HG02885 (cell line): ENCODE measurements around the gene UBE2J1.
"Not testable (repeated sequence)": the region's sequence is repeated elsewhere in the genome, so short reads cannot be mapped to it uniquely, and the experiment has no call there.

Experiments
- ATAC-seq: cut with Tn5 transposase; IDR thresholded peaks from one replicate; pipeline ENCODE4 v1.9.1; 2021; ENCODE audit warnings: mild to moderate bottlenecking; ENCODE audit not compliant: unreplicated experiment, poor library complexity

Gene UBE2J1

DNA sequence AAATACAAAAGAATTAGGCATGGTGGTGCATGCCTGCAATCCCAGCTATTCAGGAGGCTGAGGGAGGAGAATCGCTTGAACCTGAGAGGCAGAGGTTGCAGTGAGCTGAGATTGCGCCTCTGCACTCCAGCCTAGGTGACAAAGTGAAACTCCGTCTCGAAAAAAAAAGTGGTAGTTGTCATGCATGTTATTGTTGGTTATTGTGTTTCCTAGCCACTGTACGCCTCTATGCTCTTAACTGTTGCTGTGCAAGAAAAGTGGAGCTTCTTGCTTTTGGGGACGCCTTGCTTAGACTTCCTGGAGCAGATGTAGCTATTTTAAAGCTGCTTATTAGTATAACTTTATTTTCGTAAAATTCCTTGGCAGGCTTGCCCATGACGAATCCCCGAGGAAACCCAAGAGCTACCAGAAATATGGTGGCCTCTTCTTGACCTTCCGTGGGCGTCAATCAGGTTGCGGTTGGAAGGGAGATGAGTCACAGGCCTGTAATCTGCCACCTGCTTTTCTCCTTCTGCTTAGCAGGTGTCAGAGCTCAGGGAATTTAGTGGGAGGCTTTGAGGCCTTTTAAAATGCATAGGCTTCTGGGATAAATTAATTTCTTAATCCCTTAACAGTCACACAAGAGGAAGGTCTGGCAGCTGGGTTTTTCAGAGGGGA is 54.7 kb downstream of the UBE2J1 start:
- ATAC-seq: peak; percentile 84

DNA sequence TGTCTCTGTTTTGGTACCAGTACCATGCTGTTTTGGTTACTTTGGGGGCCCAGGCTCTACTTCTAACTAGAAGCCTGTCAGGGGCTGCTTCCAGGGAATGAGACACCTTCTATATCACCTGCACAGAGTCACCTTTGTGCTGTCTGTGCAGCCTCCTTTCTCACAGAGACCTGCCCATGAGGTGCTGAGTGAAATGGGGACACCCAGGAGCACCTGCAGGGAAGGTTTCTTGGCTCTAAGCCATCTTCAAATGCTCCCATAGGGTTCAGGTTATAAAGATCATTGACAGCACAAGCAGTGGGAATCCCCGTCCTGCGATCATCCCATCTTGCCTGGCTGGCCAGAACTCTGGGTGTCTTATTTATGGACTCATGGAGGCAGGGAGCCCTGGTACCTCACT is 56.5 kb downstream of the UBE2J1 start:
- no peak for ATAC-seq

DNA sequence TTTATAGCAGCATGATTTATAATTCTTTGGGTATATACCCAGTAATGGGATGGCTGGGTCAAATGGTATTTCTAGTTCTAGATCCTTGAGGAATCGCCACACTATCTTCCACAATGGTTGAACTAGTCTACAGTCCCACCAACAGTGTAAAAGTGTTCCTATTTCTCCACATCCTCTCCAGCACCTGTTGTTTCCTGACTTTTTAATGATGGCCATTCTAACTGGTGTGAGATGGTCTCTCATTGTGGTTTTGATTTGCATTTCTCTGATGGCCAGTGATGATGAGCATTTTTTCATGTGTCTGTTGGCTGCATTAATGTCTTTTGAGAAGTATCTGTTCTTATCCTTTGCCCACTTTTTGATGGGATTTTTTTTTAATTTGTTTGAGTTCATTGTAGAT is 57.4 kb downstream of the UBE2J1 start:
- not testable (repeated sequence) for ATAC-seq

DNA sequence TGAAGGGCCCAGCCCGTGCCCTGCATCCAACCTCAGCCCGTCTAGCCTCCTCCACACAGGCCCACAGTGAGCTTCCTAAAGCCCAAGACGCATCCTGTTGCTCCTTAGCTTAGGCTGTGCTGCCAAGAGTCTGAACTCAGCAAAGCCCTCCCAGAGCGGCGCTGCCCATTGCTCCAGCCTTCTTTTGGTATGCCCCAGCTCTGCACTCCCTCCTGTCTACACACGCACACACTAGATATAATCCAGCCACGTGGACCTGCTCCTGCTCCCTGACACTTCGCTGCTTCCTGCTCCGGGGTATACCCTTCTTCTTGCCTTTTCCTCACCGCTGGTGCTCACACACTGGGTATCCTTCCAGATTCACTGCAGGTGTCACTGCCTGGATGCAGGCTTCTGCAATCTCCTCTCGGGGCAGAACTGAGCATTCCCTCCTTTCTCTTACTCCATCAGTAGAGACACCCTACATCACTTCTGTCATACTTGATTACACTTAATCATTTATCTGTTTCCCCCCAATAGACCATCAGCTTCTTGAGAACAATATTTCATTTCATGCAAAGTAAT is 61.2 kb downstream of the UBE2J1 start:
- ATAC-seq: no peak

DNA sequence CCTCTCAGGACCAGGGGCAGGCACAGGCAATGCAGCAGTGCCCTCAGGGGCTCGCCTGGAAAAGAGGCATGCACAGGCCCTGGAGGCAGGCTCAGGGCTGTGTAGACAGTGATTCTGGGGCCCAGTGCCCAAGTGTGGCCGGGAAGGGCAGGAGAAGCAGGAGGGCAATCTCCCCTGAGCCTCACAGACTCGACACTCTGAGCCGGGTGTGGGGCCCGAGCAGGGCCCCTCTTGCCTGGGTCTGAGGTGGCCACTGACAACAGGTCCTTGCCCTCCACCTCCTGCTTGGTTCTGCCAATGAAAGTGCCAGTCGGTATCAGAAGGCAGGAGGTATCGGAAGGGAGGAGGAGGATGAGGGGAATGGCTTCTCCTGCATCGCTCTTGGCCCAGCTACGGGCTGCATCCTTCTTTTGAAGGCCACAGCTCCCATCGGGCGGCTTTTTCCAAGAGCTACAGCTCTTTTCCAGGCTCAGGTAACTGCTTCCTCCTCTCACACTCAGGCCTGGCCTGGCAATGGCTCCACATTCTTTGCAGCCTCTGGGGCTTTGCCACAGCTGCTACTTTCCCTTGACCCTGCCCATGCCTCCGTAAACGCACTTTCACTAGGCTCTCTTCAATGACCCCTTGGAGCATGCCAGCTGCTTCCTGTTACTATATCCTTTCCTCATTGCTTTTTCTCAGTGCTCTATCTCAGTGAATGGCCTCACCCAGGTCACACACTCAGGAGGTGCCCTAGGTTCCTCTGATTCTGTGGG is 61.9 kb downstream of the UBE2J1 start:
- no peak for ATAC-seq

DNA sequence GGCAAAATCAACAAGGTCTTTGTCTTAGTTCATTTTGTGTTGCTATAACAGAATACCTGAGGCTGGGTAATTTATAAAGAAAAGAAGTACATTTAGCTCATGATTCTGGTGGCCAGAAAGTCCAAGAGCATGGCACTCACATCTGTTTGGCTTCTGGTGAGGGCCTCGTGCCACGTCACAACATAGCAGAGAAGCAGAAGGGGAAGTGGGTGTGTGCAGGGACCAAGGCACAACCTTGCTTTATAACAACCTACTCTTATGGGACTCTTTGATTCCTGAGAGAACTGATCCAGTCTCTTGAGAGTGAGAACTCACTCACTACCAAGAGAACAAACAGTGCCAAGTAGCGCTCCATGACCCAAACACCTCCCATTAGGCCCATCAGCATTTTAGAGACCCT is 62.8 kb downstream of the UBE2J1 start:
- no peak for ATAC-seq

DNA sequence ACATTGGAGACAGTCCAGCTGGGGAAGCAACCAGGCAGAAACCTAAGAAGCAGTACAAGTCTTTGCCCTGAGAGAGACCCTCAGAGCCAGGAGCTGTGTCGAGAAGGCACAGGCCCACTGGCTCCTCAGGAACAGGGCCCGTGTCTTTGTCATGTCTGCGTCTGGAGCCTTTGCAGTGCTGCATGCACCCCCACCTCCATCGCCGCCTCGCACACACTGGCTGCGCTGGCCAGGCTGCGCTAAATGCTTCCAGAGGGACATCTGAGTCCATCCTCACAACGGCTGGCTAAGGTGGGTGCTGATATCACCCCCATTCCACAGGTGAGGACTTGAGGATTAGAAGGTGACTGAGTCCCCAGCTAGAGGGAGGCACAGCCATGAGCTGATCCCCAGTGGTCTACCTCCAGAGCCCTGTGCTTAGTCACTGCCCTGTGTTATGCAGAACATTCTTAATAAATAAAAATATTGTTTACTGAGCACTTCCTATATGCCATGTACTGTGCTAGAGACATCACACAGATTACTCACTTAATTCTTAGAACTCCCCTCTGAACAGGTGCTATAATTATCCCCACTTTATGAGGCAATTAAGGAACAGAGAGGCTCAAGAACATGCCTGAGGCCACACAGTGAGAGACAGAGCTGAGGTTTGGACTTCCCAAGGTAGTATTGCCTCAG is 65.0 kb downstream of the UBE2J1 start:
- no peak for ATAC-seq

DNA sequence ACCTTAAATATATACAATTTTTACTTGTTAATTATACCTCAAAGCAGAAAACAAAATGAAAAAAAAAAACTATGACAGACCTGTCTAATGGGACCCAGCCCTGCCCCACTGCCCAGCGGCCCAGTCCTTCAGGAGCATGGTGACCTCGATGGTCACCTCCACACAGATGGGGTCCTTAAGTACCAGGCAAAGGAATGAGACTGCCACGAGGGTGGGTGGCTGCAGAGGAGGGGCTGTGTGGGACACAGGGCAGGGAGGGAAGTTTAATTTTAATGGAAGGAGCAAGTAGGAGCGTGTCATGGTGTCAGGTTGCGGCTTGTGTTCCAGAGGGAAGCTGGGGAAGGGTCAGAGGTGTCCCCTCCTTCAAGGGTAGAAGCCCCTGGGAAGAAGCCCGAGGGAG is 66.0 kb downstream of the UBE2J1 start:
- ATAC-seq: no peak

DNA sequence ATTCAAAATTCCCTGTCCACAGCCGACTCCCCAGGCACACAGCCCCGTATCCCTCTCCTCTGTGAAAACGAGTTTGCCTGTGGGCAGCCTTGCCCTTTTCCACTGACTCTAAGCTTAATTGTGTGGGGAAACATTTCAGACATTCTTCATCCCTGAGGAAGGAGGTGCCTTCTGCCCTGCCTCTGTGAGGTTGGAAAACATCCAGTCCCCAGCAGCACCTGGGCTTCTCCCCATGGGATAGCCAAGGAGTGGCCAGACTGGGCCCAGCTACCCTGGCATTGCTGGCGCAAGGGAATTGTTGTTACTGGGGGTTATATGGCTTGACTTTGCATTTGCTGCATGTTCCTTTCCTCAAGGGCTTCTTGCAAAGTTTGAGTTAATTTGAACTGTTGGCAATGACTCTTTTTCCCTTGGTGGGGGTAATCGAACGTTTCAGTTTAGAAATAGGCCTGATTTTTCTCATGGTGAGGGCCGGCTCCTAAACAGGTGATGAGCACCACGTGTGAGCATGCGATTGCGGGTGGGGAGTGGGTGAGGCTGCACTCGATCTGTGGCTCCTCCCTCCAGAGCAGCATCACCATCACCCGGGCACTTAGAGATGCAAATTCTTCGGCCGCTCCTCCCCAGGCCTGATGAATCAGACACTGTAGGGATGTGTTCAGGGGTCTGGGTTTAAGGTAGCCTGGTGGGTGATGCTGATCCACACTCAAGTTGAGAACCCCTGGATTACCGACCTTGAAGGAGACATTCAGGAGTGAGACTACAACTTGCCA is 67.4 kb downstream of the UBE2J1 start:
- no peak for ATAC-seq

DNA sequence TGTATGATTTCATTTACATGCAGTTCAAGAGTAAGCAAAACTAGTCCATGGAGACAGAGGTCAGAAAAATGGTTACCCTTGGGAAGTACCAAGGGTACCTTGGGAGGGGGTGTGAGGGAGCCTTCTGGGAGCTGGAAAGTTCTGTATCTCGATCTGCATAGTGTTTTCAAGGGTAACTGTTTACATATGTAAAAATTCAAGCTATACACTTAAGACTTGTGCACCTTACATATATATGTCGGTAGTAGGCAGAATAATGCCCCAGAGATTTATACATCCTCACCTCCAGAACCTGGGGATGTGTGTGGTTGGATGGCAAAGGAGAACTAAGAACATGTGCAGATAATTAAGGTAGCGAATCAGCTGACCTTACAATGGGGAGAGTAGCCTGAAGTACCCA is 68.4 kb downstream of the UBE2J1 start:
- no peak for ATAC-seq

DNA sequence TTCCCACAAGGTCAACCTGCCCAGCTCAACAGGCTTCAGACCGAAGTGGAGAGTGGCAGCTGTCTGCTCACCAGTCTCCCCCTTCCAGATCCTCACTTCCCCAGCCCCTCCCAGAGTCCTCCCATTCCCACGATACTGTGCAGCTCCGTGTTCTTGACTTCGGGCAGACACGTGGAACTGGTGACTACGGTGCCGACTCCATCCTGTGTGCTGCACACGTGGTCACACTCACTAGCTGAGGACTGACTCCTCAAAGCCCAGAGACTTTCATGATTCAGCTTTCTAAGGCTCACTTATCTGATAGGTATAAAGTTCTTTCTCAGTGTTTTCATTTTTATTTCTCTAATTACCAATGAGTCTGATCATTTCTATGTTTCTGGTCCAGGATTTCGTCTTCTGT is 69.8 kb downstream of the UBE2J1 start:
- no peak for ATAC-seq

DNA sequence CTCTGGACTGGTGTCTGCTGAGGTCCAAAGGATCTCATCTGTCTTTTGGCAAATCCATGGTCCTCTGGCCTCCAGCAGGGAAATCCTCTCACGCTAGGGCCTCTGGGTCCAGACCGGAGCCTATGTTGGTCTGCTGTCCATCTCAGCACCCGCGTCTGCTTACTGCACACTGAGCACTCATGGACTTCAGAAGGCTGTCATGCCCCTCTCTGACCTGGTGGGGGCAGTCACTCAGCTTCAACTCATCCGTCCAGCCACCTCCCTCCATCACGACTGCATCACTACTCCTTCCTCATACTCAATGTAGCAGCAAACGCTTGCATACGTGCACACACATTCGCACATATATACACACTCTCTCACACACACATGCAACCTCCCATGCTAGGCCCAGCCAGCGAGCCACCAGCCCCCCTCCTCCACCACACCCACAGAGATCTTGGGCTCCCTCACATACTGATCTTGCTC is 70.7 kb downstream of the UBE2J1 start:
- peak; percentile 99 for ATAC-seq

DNA sequence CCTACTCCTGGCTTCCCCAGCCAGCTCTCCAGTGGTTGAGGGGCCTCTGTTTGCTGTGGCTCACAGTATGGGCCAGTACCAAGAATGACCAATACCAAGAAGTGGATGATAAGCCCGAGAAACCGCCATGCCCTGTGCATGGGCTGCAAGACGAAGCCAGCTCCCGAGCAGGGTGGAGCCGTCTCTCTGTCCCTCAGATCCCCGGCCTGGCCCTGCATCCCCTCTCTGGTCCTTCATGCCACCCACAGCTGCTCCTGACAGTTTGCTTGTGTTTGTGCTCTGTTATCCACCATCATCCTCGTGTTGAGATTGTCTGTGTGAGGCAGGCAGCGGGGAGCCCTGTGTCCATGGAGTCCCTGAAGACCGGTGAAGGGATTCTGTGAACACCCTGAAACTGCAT is 73.6 kb downstream of the UBE2J1 start:
- ATAC-seq: no peak
